ENCODE data around the gene ADAMTS2.

DNA sequence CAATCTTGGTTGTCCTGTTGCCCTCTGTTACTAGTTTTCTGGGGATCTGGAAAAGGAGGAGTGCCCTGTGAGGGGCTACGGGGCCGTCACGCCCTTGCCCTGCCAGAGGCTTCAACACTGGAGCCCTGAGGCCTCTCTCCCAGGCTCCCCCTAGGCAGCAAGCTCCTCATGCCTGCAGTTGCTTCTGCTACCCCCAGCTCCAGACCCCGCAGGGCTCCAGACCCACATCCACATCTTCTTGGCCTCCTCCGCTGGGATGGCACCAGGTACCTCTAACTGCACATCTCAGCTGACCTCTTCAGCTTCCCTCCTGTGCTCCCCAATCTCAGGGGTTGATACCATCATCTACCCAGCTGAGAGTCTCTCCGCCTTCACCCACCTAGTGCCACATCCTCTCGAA is 169.1 kb downstream of the ADAMTS2 start:
- no peak for TF ChIP-seq POLR2A (IDR thresholded peaks at IDR 0.05; ENCODE audit: low read depth, low read length)
- TF ChIP-seq CTCF (conservative IDR thresholded peaks at IDR 0.05; ENCODE audit: low read depth, low read length) = no peak
- no peak for TF ChIP-seq CHD1 (IDR thresholded peaks at IDR 0.05; ENCODE audit: low read depth, low read length)
- no peak for TF ChIP-seq USF2 (IDR thresholded peaks at IDR 0.05; ENCODE audit: low read depth, low read length)
